OCI-LY7 (cell line): ENCODE measurements around the gene TOR3A.

Experiments
- CTCF ChIP-seq: fragments of 200-600 bp; sonication (generic); conservative IDR thresholded peaks from 2 replicates; pipeline ENCODE4 v1.5.1; 2014; ENCODE audit warnings: mild to moderate bottlenecking, antibody characterized with exemption, low read length, moderate library complexity, mixed read lengths
- EZH2phosphoT487 ChIP-seq: fragments of 200-600 bp; sonication (generic); IDR thresholded peaks from 2 replicates; pipeline ENCODE4 v1.6.1; 2018; ENCODE audit warnings: low read depth, borderline replicate concordance, mild to moderate bottlenecking, mixed run types, antibody characterized with exemption, low read length, moderate library complexity, mixed read lengths

GRCh38 chr1:179042087-179042486 is 39.8 kb upstream of the TOR3A start:
- TF ChIP-seq CTCF (no peak), EZH2phosphoT487 (no peak)
